GM21390 (cell line): Measurements from ENCODE around the gene PRDM11.
"Not testable (repeated sequence)": the region's sequence is repeated elsewhere in the genome, so short reads cannot be mapped to it uniquely, and the experiment has no call there.

Source experiments
- ATAC-seq: cut with Tn5 transposase; IDR thresholded peaks from one replicate; pipeline ENCODE4 v1.9.1; 2021; ENCODE audit not compliant: unreplicated experiment

Gene PRDM11

DNA sequence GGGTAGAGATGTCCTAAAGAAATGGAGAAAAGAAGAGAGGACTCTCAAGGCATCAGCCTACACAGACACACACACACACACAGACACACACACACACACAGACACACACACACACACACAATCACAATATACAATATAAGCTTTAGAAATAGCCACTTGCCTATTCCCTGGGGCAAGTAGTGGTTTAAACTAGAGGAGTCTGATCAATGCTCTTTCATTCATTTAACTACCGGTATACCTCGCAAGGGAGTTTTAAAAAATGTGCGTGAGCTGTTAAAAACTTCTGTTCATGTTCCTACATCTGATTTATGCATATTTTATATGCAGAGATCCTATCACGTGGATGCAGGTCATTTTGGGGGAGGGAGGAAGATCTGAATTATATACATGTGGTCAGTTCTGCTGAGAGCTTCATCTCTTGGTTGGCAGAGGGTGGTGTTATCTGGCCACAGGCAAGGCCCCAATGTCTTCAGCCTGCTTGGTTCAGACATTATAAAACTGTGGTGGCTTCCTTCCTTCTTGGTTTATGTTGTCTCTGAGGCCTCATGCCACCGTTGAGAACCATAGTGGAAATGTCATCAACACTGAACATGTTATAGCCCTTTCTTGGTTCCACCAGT, 83.1 kb downstream of the PRDM11 start:
- ATAC-seq, result no peak

DNA sequence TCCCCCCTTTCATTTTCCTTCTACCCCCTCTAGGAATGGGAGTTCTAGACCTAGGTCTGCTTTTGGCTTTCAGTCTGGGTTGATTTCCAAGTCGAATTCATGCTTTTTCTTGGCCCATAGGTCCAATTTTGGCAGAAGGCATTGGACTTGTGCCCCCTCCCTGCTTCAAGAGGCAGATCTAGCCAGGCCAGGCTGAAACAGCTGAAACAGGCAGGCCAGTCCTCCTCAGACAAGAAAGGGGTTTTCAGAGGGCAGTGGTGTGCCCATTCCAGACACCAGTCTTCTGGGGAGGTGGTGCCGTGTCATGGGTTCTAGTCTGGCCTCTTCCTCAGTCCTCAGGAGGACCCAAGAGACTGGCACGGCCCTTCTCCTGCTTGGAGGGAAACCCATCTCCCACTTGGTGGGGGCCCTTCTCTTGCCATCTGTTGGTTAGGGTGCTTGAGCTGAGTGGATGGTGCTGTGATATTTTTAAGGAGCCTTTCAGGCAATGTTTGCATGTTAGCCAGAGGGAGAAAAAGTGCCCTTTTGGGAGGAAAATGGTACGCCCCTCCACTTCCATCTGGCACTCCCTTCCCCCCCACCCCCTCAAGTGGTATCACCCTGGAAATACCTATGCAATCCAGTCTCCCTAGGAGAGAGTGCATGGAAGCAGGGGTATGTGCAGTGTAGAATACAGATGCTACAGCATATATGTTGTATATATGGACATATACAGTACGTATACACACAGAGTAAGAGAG, 86.1 kb downstream of the PRDM11 start:
- no peak for ATAC-seq

DNA sequence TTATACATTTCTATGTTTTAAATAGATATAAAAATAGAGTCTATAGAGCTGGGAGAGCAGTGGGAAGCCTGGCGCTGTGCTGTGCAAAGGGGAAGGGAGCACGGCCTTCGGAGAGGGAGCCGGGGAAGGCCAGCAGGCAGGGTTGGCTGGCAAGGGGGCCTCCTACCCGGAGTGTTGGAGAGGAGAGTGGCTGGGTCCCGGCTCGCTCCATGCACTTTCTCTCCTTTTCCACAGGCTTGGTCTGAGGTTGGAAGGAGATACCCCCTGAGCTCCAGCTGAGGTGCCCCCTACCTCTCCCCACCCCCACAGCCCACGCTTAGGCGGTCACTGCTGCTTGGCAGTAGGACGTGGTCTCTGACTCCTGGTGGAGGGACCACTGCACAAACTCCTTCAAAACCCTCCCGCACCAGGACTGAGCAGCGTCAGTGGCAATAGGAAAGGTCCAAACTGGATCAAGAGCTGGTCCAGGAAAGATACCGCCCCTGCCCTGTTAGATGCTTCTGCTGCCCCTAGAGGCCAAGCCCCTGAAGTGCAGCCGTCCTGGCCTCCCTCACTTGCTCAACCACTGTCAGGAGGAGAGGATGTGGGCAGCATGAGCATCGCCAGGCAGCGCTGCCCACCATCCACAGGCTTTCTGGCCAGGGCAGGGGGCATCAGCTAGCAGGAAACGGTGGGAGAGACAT, 86.8 kb downstream of the PRDM11 start:
- no peak for ATAC-seq

DNA sequence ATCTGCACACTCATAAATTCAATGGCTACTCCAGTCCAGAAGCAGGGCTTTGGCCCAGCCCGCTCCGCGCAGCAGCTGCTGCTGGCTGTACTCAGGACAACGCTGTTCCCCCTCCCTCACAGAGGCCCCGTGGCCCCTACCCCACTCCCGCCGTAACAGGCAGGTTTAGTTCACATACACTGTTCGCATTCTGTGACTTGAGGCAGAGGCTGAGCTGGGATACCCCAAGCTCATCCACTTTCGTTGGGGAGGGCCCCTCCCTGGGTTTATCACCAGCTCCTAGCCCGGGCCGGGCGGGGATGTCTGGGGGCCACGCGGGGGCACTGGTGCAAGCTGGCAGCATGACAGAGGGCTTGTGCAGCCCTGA, 87.3 kb downstream of the PRDM11 start:
- ATAC-seq, result no peak

DNA sequence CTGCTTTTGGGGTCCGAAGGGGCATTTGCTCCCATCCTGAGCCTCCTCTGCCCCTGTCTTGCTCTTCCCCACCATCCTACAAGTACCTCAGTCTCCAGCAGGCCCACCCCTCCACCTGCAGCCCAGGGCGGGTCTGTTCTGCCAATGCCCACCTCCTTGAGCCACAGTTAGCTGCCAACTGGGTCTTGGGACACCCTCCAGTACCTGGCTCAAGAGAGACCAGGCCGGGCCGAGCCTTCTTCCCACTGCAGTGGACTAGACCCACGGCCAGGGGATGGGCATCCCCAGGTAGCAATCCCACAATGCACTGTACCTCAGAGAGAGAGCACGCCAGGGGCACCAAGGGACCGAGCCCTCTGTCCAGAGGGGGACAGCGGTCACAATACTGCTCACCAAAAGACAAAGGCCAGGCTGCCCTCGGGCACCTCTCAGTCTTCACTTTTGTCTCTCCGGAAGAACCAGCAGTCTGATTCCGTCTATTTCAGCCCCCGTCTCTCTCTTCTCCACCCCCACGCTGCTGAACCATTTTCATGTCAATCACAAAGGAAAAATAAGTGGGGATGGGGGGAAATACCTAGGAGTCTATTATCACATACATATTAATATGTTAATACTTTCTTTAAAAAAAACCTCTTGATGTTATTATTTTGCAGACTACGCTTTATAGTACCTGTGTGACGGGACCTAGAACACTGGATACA, 88.0 kb downstream of the PRDM11 start:
- no peak for ATAC-seq

DNA sequence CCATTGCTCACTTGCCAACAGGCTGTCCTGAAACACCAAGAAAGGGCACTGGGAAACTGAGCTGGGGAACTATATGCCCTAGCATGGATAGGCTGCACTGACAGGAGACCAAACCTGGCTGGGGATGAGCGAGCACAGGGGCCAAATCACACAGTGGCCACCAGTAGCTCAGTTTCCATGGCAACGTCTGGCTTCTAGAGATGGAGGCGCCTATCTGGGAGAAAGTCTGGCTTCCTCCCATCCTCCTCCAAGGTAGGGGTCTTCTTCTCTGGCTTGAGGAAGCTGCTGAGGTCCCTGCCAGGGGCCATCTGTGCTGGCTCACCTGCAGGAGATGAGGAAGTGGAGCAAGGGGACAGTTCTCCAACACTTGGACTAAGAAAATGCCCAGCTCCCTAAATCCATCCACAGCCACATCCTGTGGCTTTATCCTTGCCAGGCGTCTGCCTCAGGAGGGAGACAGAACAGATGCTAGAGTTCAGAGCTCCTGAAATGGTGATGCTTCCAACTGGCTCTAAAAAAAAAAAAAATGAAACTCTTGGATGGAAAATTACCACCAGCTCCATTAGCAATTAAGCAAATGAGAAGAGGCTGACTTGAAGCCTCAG, 91.4 kb downstream of the PRDM11 start:
- no peak for ATAC-seq

DNA sequence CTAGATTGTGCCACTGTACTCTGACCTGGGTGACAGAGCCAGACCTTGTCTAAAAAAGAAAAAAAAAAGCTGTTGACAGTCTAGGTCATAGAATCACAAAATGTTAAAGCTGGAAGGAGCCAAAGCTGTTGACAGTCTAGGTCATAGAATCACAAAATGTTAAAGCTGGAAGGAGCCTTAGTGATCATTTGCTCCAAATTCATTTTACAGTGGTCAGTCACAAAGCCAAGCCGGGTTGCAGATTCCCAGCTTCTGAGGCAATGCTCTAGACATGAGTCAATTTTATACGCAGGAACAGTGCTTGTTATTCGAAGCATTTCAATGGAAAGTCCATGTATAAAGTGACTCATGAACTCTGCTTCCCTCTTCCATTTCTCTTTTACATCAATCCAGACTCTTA, 92.3 kb downstream of the PRDM11 start:
- ATAC-seq, result no peak

DNA sequence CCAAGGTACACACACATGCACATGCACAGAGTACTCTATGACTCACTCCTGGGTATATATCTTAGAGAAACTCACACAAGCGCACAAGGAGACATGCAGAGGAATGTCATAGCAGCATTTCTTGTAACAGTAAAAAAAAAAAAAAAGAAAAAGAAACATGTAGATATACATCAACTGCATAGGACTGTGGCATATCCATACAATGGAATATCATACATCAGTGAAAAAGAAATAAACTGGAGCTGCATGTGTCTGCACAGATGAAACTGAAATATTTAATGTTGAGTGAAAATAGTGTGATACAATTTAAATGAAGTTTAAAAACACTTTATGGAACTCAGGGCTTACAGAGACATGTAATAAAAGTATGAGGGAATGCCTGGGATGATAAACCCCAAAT, 93.3 kb downstream of the PRDM11 start:
- no peak for ATAC-seq

DNA sequence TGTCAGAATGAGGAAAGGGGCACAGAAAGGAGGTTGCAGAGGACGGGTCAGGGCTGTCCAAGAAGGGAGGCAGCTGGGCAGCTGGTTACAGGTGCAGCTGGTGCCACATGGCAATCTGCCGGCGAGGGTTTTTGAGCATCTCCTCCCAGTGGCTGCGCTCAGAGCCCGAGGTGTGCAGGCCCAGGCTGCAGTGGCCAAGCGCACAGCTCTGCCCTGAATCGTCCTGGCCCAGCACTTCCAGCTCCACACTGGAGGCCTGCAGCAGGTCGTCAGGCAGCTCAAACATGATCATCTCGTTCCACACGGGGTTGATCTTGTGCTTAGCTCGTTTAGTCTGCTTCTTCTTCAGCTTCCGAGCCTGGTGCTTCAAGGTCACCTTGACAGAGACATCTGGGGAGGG, 97.5 kb downstream of the PRDM11 start:
- no peak for ATAC-seq

DNA sequence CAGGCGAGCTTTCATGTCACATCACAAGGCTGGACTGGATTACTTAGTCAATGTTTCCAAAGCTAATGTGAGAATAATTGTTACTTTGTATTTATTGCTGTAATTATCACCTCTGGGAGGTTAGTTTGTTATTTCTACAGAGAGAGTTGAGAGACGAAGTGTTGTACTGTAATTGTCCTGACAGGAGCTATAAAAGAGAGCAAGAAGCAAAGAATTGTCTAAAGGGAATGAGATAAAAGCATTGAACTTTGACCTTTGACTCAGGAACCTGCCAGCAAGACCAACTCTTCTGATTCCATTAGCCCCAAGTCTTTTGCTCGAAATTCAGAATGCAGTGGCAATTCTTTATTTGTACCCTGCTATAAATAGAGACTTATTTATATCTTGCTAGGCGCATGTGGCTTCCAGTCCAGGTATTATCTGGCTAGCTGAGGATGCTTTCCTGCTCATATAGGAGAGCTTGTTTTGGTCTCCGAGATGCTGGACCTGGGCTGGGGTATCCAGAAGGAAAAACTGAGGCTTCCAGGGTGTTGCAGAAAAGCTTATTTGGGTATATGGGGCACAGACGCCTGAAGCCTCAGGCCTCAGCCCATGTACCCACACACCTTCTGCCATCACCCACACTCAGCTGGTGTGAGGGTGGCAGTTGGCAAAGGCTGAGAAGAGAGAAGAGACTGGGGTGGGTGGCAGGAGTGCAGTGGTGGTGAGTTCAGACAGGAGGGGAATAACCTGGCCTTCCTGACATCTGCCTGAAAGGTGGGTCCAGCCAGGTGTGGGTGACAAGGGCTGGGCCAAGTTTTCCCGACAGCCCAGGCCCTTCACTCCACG, 99.0 kb downstream of the PRDM11 start:
- ATAC-seq, result no peak

DNA sequence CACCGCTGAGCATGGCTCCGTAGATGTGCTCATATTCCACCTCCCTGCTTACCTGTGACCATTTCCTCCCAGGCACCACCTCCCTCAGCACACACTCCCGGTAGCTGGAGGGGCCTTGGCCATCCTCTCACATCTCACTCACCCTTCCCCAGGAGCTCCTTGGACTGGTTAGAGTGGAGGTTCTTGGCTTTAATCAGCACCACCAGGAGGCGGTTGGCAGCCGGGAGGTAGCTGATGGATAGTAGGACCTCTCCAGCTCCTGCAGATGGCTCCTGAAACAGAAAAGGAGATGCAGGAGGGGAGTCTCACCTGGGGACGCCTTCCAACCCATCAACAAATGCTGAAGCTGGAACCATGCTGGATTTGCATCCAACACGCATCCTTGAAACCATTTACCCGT, 99.8 kb downstream of the PRDM11 start:
- ATAC-seq, result no peak

DNA sequence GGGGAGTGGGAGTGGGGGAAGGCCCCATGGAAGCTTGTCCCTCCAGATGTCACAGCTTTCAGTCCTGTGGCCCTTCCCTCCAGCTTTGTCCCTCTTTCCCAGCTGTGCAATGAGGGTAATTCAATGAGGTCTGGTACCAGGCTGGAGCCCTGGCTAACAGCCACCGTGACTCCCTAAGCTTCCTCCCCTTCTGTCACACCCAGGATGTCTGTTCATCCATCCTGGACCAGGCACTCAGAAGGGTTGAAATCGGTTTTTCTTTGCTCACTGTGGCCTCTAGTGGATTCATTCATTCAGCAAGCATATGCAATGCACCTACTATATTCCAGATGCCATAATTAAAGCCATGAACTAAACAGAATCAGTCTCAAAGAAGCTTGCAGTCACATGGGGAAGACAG, 101.0 kb downstream of the PRDM11 start:
- ATAC-seq, result no peak

DNA sequence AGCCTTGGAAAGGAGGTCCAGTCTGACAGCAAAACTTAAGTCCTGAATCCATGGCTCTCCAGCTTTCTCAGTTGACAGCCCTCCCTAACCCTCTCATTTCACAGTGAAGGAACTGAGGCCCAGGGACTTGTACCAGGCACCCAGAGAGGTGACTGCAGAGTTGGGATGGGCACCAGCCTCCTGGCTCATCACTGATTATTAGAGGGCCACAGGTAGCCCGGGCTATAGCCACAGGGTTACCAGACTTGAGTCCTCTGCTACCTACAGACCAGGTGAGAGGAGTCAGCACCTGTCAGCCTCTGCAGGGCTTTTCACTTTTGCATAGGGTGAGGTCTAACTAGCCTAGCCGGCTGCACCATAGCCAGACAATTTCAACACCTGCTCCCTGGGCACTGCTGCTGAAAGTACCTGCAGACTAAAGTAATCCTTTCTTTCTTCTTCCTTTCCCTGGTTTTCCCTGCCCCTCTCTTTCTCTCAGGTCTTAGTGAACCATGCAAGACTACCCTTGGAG, 102.1 kb downstream of the PRDM11 start:
- ATAC-seq, result no peak

DNA sequence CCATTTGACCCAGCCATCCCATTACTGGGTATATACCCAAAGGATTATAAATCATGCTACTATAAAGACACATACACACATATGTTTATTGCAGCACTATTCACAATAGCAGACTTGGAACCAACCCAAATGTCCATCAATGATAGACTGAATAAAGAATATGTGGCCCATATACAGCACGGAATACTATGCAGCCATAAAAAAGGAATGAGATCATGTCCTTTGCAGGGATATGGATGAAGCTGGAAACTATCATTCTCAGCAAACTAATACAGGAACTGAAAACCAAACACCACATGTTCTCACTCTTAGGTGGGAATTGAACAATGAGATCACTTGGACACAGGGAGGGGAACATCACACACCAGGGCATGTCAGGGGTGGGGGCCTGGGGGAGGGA, 102.9 kb downstream of the PRDM11 start:
- not testable (repeated sequence) for ATAC-seq

DNA sequence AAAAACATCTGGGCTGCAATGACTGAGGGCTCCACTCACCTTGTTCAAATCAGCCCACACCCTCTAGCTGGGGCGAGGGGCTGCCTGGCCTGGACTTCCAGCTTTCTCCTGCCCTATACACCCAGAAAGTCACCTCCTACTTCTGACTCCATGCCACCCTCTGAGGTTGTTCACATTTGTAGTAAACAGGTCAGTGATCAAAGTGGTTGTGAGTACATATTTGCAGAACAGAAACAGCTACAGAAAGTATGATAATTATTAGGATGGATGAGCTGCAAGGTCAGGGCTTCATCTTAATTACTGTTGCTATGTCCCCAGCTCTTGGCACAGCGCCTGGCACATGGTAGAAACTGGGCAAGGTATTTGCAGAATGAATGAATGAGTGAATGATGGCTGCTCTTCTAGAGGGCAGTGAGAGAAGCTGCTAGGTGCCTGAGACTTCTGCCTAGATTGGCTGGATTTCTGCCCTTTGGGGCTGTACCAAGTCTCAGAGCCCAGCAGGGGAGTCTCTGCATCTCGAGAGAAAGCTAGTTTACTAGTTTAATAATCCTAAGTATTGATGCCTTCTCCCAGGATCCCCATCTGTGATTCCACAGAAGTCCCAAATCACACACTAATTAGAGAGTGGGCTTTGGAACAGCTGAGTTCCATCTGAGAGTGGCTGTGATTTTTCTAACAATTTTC, 103.7 kb downstream of the PRDM11 start:
- no peak for ATAC-seq

DNA sequence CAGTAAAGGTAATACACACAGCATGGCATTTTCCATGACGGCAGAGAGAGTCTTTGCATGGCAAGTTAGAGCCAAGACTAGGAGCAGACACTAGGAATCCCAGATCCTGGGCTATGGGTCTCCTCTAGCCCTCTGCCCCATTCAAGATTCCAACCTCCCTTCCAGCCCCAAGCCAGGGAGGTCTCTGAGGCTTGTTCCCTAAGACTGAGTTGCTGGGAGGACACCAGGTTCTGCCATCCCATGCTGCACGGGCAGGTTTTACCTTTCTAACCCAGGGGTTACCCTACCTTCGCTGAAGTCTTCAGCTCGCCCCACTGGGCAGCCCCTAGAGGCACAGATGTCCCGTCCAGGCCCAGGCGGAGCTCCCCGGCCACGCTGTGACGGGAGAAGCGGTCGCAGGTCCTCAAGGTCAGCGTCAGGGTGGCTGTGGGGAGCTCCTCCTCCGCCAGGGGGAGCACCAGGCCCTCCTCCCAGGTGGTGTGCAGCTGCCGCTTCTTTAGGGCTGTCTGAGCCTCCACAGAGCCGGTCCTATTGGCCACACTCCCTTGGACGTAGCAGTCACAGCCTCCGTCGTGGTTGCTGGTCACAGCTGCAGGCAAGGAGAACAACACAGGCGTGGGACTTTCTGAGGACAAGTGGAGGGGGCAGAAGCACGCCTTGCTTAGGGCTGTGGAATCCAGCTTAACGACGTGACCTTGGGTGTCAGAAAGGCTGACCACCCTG, 105.9 kb downstream of the PRDM11 start:
- no peak for ATAC-seq

DNA sequence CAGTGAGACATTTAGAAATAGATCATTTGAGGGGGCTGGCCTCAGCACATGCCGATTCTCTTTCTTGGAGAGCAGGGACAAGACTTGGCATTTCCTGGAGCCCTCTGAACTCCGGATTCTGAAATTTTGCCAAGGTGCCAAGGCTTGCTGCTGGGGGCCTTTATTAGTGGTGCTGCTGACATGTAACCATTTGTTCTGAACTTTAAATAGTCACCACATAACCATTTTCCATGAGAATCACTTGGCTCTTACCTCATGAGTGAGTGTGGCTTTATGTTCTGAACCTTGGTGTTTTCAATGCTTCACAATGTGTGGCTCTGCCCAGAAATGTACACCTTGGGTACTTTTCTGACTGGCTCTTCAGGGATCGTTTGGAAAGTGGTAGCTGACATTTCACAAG, 106.4 kb downstream of the PRDM11 start:
- no peak for ATAC-seq

DNA sequence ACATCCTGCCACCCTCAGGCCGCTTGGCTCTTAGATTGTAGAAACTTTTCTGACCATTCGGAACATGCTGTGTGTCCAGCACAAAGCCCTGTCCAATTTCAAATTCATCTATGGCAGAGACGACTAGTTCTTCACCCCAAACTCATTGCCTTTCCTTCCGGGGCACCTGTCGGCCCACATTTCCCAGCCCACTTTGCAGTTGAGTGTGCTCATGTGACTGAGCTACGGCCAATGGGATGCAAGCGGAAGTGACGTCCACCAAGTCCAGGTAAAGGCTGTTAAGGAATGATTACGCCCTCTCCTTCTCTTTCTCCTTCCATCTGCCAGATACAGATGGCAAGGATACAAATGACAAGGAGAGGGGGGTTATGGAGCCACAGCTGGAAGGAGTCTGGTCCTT, 107.2 kb downstream of the PRDM11 start:
- no peak for ATAC-seq

DNA sequence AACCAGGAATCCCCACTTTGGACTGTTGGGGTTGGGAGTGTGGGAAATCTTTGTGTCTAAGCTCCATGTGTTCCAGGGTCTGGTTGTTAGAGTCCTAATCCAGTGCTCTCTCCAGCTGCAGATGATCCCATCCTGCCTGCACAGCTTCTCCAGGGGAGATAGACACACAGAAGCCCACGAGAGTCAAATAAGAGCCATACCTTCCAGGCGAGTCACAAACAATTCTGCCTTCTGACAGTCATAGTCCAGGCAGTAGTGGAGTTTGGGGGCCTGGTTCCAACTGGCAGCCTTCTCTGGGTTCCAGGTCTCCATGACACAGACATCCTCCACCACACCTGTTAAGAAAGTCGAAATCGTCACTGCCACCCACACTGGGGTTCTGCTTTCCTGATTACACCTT, 107.6 kb downstream of the PRDM11 start:
- ATAC-seq, result no peak
